H1 (cell line): ENCODE results near the gene ZFAND2B.

ENCODE experiments used
- BRCA1 ChIP-seq: IDR thresholded peaks from 2 replicates; pipeline ENCODE4 v1.6.1; 2012; ENCODE audit warnings: low read depth, low read length, improper control_type of control experiment
- CBX5 ChIP-seq: fragments of 300-800, 300-1000 bp; sonication (generic); IDR thresholded peaks from 2 replicates; pipeline ENCODE4 v1.7.1; 2016; ENCODE audit warnings: antibody characterized with exemption, low read length, low read depth
- CEBPB ChIP-seq: IDR thresholded peaks from 2 replicates; pipeline ENCODE4 v1.6.1; 2012; ENCODE audit warnings: low read depth, low read length
- EGR1 ChIP-seq: IDR thresholded peaks from 2 replicates; pipeline ENCODE4 v1.6.1; 2011; ENCODE audit warnings: low read depth, low read length, borderline replicate concordance
- EZH2 ChIP-seq: fragments of 200-600 bp; sonication (generic); IDR thresholded peaks from 2 replicates; pipeline ENCODE4 v1.7.1; 2012; ENCODE audit warnings: low read depth, mild to moderate bottlenecking, moderate library complexity, low read length, inconsistent platforms; ENCODE audit not compliant: severe bottlenecking
- JUN ChIP-seq: IDR thresholded peaks from 2 replicates; pipeline ENCODE4 v1.6.1; 2011; ENCODE audit warnings: low read depth, mild to moderate bottlenecking, improper control_type of control experiment, low read length
- MAFK ChIP-seq: IDR thresholded peaks from 2 replicates; pipeline ENCODE4 v1.6.1; 2012; ENCODE audit warnings: low read depth, mild to moderate bottlenecking, improper control_type of control experiment, low read length
- POLR2A ChIP-seq, 2 experiments: IDR thresholded peaks; 1 replicate in 1 of 2; 2 replicates in 1 of 2; pipeline ENCODE4 v1.6.1; 2011; ENCODE audit warnings: low read depth in 2 of 2, low read length in 2 of 2, mild to moderate bottlenecking in 2 of 2; ENCODE audit errors: control extremely low read depth in 1 of 2
- POLR2AphosphoS5 ChIP-seq: IDR thresholded peaks from 2 replicates; pipeline ENCODE4 v1.6.1; 2011; ENCODE audit warnings: low read depth, low read length
- RAD21 ChIP-seq, 2 experiments: IDR thresholded peaks in 1 of 2; conservative IDR thresholded peaks in 1 of 2; 2 replicates each; pipeline ENCODE4 v1.6.1; 2011; ENCODE audit warnings: low read depth in 2 of 2, low read length in 2 of 2, improper control_type of control experiment in 1 of 2, inconsistent platforms in 1 of 2, mild to moderate bottlenecking in 1 of 2, moderate library complexity in 1 of 2
- SP1 ChIP-seq: IDR thresholded peaks from 2 replicates; pipeline ENCODE4 v1.6.1; 2011; ENCODE audit warnings: low read depth, low read length
- YY1 ChIP-seq: IDR thresholded peaks from 2 replicates; pipeline ENCODE4 v1.6.1; 2011; ENCODE audit warnings: low read depth, mild to moderate bottlenecking, low read length
- ZNF274 ChIP-seq: IDR thresholded peaks from 2 replicates; pipeline ENCODE4 v1.7.0; 2012; ENCODE audit warnings: low read length, borderline replicate concordance; ENCODE audit errors: extremely low read depth
- TF ChIP-seq, protein P1 (sequence below), 3 experiments: IDR thresholded peaks; 1 replicate in 2 of 3; 2 replicates in 1 of 3; pipeline versions ENCODE4 v1.5.1 to v1.6.1; 2011; ENCODE audit warnings: low read length in 3 of 3, mild to moderate bottlenecking in 3 of 3, inconsistent platforms in 2 of 3, low read depth in 1 of 3, moderate library complexity in 1 of 3; ENCODE audit not compliant: insufficient read depth in 1 of 3; ENCODE audit errors: control extremely low read depth in 1 of 3

DNA sequence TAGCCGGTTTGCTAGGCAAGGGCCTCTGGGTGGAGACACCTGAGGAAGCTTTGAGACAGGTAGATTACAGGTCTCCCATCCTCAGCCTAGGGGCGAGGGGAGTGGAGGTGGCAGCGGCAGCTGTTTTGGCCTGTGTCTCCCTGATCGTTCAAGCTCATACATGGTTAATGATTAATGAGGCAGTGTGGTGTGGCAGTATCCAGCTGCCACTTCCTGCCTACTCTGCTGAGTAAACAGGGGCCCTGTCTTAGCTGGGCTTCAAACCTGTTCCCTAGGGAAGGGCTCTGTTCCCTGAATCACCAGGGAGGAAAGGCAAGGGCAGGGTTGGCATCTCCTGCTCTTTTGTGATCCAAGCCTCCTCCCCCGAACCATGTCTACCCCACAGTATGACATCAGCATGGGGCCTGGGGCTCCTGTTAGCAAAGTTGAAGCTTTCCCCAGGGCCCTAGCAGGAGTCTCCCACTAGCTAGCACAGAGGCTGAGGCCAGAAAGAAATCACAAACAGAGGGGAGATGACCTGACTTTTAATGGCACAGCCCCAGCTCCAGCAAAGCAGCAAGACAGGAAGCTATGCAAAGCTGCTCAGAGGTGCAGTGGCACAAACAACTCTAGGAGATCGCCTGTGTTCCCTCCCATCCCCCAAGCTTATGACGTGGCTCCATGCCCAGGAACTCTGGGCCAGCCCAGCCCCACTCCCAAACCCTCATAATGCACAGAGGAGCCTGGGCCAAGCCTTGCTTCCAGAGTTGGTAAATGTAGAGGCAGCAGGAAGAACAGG is 42.8 kb downstream of the ZFAND2B start:
- TF ChIP-seq EGR1 (no peak), POLR2A (IDR thresholded peaks at IDR 0.05; ENCODE audit: control extremely low read depth in 1 of 2, low read depth in 2 of 2, low read length in 2 of 2) (0 out of 3 replicates have a peak, but pooled peaks of 1 of the 2 experiments have one; percentile 37), MAFK (no peak), BRCA1 (no peak), RAD21 (IDR thresholded peaks at IDR 0.05 in 1 of 2, conservative IDR thresholded peaks at IDR 0.05 in 1 of 2; ENCODE audit: low read depth in 2 of 2, low read length in 2 of 2) (no peak), YY1 (no peak), JUN (no peak), CBX5 (no peak), ZNF274 (no peak), EZH2 (no peak), CEBPB (no peak), SP1 (no peak), POLR2AphosphoS5 (no peak)
- TF ChIP-seq, protein P1, sequence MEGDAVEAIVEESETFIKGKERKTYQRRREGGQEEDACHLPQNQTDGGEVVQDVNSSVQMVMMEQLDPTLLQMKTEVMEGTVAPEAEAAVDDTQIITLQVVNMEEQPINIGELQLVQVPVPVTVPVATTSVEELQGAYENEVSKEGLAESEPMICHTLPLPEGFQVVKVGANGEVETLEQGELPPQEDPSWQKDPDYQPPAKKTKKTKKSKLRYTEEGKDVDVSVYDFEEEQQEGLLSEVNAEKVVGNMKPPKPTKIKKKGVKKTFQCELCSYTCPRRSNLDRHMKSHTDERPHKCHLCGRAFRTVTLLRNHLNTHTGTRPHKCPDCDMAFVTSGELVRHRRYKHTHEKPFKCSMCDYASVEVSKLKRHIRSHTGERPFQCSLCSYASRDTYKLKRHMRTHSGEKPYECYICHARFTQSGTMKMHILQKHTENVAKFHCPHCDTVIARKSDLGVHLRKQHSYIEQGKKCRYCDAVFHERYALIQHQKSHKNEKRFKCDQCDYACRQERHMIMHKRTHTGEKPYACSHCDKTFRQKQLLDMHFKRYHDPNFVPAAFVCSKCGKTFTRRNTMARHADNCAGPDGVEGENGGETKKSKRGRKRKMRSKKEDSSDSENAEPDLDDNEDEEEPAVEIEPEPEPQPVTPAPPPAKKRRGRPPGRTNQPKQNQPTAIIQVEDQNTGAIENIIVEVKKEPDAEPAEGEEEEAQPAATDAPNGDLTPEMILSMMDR (IDR thresholded peaks at IDR 0.05; ENCODE audit: control extremely low read depth in 1 of 3, insufficient read depth in 1 of 3, low read depth in 1 of 3, low read length in 3 of 3), result no peak
